Neural cell (in vitro differentiated cells): ENCODE results near the gene ZNF205. TPM values are rescaled to one million over a fixed set of nuclear protein-coding genes. Genes with fewer than 3 reads are reported as not detected.

Source experiments
- H2AFZ ChIP-seq: fragments of 200-600, 300-800 bp; sonication (generic), shearing (Covaris generic); 2 replicates; pipeline ENCODE4 v1.6.0; 2014; ENCODE audit warnings: low read depth, mild to moderate bottlenecking, antibody characterized with exemption, low read length, moderate library complexity
- H3F3A ChIP-seq: fragments of 200-600 bp; shearing (Covaris generic); 2 replicates; pipeline ENCODE4 v1.6.1; 2016; ENCODE audit warnings: mild to moderate bottlenecking, moderate library complexity, mixed read lengths, antibody characterized with exemption, low read length; ENCODE audit not compliant: insufficient read depth, poor library complexity, severe bottlenecking
- H3K27ac ChIP-seq: fragments of 200-600, 300-800 bp; sonication (generic), shearing (Covaris generic); 2 replicates; pipeline ENCODE4 v1.5.1; 2014; ENCODE audit warnings: mild to moderate bottlenecking, low read length, moderate library complexity
- H3K27me3 ChIP-seq: fragments of 300-800, 200-600 bp; sonication (generic), shearing (Covaris generic); 2 replicates; pipeline ENCODE4 v1.6.0; 2014; ENCODE audit warnings: mild to moderate bottlenecking, low read depth, low read length, moderate library complexity; ENCODE audit not compliant: insufficient read depth
- H3K36me3 ChIP-seq: fragments of 300-800, 200-600 bp; sonication (generic), shearing (Covaris generic); 2 replicates; pipeline ENCODE4 v1.5.1; 2014; ENCODE audit warnings: mild to moderate bottlenecking, antibody characterized with exemption, low read length, moderate library complexity; ENCODE audit not compliant: insufficient read depth
- H3K4me2 ChIP-seq: fragments of 300-800, 200-600 bp; sonication (generic), shearing (Covaris generic); 2 replicates; pipeline ENCODE4 v1.6.0; 2014; ENCODE audit warnings: mild to moderate bottlenecking, low read length
- H3K4me3 ChIP-seq: fragments of 300-800, 200-600 bp; sonication (generic), shearing (Covaris generic); 2 replicates; pipeline ENCODE4 v1.5.1; 2014; ENCODE audit warnings: mild to moderate bottlenecking, low read length, moderate library complexity
- H3K79me2 ChIP-seq: fragments of 200-600 bp; shearing (Covaris generic); replicated peaks from 2 replicates; pipeline ENCODE4 v1.6.0; 2014; ENCODE audit warnings: mild to moderate bottlenecking, low read length, moderate library complexity; ENCODE audit not compliant: insufficient read depth
- H3K9ac ChIP-seq: fragments of 300-800, 200-600 bp; sonication (generic), shearing (Covaris generic); 2 replicates; pipeline ENCODE4 v1.6.1; 2016; ENCODE audit warnings: mild to moderate bottlenecking, low read length, mixed read lengths
- H3K9me2 ChIP-seq: fragments of 200-600 bp; shearing (Covaris generic); 2 replicates; pipeline ENCODE4 v1.6.1; 2016; ENCODE audit warnings: mild to moderate bottlenecking, low read length, mixed read lengths; ENCODE audit not compliant: insufficient read depth
- H3K9me3 ChIP-seq: fragments of 200-600, 300-800 bp; sonication (generic), shearing (Covaris generic); 2 replicates; pipeline ENCODE4 v1.6.1; 2016; ENCODE audit warnings: mild to moderate bottlenecking, mixed run types, low read length, moderate library complexity, mixed read lengths
- H4K20me1 ChIP-seq: fragments of 200-600 bp; shearing (Covaris generic); 2 replicates; pipeline ENCODE4 v1.6.1; 2016; ENCODE audit warnings: mild to moderate bottlenecking, mixed run types; ENCODE audit not compliant: insufficient read depth
- POLR2AphosphoS5 ChIP-seq: IDR thresholded peaks from 2 replicates; pipeline ENCODE4 v1.6.1; 2012
- RAD21 ChIP-seq: fragments of 450-650 bp; conservative IDR thresholded peaks from 2 replicates; pipeline ENCODE4 v1.6.1; 2014; ENCODE audit warnings: antibody characterized with exemption, mild to moderate bottlenecking, moderate library complexity
- SMC3 ChIP-seq: fragments of 450-650 bp; conservative IDR thresholded peaks from 2 replicates; pipeline ENCODE4 v1.6.1; 2014; ENCODE audit warnings: antibody characterized with exemption, mild to moderate bottlenecking, moderate library complexity; ENCODE audit not compliant: poor library complexity
- TAF1 ChIP-seq: IDR thresholded peaks from 2 replicates; pipeline ENCODE4 v1.6.1; 2012; ENCODE audit warnings: low read depth
- polyA plus RNA-seq: library from polyadenylated mRNA; depleted of rRNA; stranded (reverse); fragments of >200 nt; gene quantifications from 2 replicates; pipeline ENCODE4 v1.2.3, GENCODE V29; 2014
- TF ChIP-seq, protein P1 (sequence below): fragments of 450-650 bp; IDR thresholded peaks from 2 replicates; pipeline ENCODE4 v1.5.1; 2014; ENCODE audit warnings: antibody characterized with exemption, mild to moderate bottlenecking, moderate library complexity; ENCODE audit not compliant: poor library complexity, severe bottlenecking
- TF ChIP-seq, protein P2 (sequence below): IDR thresholded peaks from 2 replicates; pipeline ENCODE4 v1.6.1; 2012; ENCODE audit warnings: borderline replicate concordance

ZNF205 gene
- polyA plus RNA-seq, 1 donor from 2014 or later: 30.0 TPM

- Histone ChIP-seq H3F3A (peaks cover 6% of the 10 kb centered on the region), H3K9me3 (no peaks in the 10 kb centered on the region), H3K4me2 (no peak overlapping the region), H3K27me3 (no peaks in the 10 kb centered on the region), H2AFZ (no peak overlapping the region), H3K27ac (no peak overlapping the region), H3K4me3 (no peak overlapping the region), H3K36me3 (no peaks in the 10 kb centered on the region), H3K9me2 (no peaks in the 10 kb centered on the region), H3K9ac (no peak overlapping the region), H4K20me1 (no peaks in the 10 kb centered on the region), H3K79me2 (no peaks in the 10 kb centered on the region)
- TF ChIP-seq RAD21 (no peak), TAF1 (no peak), SMC3 (no peak)
- TF ChIP-seq, protein P1, sequence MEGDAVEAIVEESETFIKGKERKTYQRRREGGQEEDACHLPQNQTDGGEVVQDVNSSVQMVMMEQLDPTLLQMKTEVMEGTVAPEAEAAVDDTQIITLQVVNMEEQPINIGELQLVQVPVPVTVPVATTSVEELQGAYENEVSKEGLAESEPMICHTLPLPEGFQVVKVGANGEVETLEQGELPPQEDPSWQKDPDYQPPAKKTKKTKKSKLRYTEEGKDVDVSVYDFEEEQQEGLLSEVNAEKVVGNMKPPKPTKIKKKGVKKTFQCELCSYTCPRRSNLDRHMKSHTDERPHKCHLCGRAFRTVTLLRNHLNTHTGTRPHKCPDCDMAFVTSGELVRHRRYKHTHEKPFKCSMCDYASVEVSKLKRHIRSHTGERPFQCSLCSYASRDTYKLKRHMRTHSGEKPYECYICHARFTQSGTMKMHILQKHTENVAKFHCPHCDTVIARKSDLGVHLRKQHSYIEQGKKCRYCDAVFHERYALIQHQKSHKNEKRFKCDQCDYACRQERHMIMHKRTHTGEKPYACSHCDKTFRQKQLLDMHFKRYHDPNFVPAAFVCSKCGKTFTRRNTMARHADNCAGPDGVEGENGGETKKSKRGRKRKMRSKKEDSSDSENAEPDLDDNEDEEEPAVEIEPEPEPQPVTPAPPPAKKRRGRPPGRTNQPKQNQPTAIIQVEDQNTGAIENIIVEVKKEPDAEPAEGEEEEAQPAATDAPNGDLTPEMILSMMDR: no peak
- TF ChIP-seq, protein P2, sequence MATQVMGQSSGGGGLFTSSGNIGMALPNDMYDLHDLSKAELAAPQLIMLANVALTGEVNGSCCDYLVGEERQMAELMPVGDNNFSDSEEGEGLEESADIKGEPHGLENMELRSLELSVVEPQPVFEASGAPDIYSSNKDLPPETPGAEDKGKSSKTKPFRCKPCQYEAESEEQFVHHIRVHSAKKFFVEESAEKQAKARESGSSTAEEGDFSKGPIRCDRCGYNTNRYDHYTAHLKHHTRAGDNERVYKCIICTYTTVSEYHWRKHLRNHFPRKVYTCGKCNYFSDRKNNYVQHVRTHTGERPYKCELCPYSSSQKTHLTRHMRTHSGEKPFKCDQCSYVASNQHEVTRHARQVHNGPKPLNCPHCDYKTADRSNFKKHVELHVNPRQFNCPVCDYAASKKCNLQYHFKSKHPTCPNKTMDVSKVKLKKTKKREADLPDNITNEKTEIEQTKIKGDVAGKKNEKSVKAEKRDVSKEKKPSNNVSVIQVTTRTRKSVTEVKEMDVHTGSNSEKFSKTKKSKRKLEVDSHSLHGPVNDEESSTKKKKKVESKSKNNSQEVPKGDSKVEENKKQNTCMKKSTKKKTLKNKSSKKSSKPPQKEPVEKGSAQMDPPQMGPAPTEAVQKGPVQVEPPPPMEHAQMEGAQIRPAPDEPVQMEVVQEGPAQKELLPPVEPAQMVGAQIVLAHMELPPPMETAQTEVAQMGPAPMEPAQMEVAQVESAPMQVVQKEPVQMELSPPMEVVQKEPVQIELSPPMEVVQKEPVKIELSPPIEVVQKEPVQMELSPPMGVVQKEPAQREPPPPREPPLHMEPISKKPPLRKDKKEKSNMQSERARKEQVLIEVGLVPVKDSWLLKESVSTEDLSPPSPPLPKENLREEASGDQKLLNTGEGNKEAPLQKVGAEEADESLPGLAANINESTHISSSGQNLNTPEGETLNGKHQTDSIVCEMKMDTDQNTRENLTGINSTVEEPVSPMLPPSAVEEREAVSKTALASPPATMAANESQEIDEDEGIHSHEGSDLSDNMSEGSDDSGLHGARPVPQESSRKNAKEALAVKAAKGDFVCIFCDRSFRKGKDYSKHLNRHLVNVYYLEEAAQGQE: no peak
These were observed 35.3 kb downstream of the ZNF205 start for GRCh38 chr16:3147757-3148104.

- Histone ChIP-seq H3K4me2 (no peak overlapping the region), H3K27ac (no peak overlapping the region)
These were observed 36.1 kb downstream of the ZNF205 start for GRCh38 chr16:3148256-3149192.

More at GRCh38 chr16:3148256-3149192, 36.1 kb downstream of the ZNF205 start:
- H4K20me1 ChIP-seq: no peaks in the 10 kb centered on the region
- H3K9me3 ChIP-seq: no peaks in the 10 kb centered on the region
- no peaks in the 10 kb centered on the region for H3K79me2 ChIP-seq
- no peaks in the 10 kb centered on the region for H3K27me3 ChIP-seq
- H3F3A ChIP-seq: peaks cover 6% of the 10 kb centered on the region
- no peak overlapping the region for H2AFZ ChIP-seq
- no peak for TF ChIP-seq POLR2AphosphoS5
- TF ChIP-seq RAD21: no peak
- TF ChIP-seq, protein P2: no peak
- H3K9me2 ChIP-seq: no peaks in the 10 kb centered on the region
- H3K9ac ChIP-seq: no peak overlapping the region
- no peaks in the 10 kb centered on the region for H3K36me3 ChIP-seq
- H3K4me3 ChIP-seq: no peak overlapping the region
